Measurements from ENCODE around the gene TM4SF4. TPM values are rescaled to one million over a fixed set of nuclear protein-coding genes. Genes with fewer than 3 reads are reported as not detected.
A peak's percentile ranks its signal among the peaks of the same experiment; 100 is the strongest.

The TM4SF4 gene
- total and polyA plus RNA-seq, 2 experiments from 2014 or later, result not detected

GRCh38 chr3:149472030-149472797 is 2.3 kb upstream of the TM4SF4 start:
- no peaks in the 10 kb centered on the region for H3K27me3 ChIP-seq (ENCODE audit: insufficient read depth)
- no peaks in the 10 kb centered on the region for H3F3A ChIP-seq (replicated peaks; ENCODE audit: low read depth)
- Mint-ChIP-seq H3K36me3 (ENCODE audit: low read depth) (no peaks in the 10 kb centered on the region), H3K4me3 (no peak overlapping the region), H3K27me3 (ENCODE audit: insufficient read depth, low read depth, poor library complexity) (no peaks in the 10 kb centered on the region), H3K9me3 (no peaks in the 10 kb centered on the region), H3K27ac (no peak overlapping the region), H3K4me1 (peaks cover 25% of the 10 kb centered on the region)
- H4K20me1 ChIP-seq (replicated peaks; ENCODE audit: insufficient read depth), result no peaks in the 10 kb centered on the region
- ATAC-seq (no peak), DNase-seq (ENCODE audit: low spot score) (no peak)
- peaks cover 23% of the 10 kb centered on the region for H3K4me1 ChIP-seq (ENCODE audit: insufficient read depth)
- H2AFZ ChIP-seq, result no peak overlapping the region; the same call in 1 of the 2 replicates
- no peak overlapping the region for H3K27ac ChIP-seq (ENCODE audit: low read depth)
- TF ChIP-seq ZNF331 (CRISPR knock-in tag; IDR thresholded peaks at IDR 0.05; ENCODE audit: low read depth) (no peak), CREB1 (CRISPR knock-in tag; IDR thresholded peaks at IDR 0.05; ENCODE audit: low read depth) (no peak), POLR2AphosphoS5 (IDR thresholded peaks at IDR 0.05; ENCODE audit: low read depth) (no peak)
- no peaks in the 10 kb centered on the region for H3K79me2 ChIP-seq (replicated peaks; ENCODE audit: insufficient read depth)
- H3K36me3 ChIP-seq (ENCODE audit: insufficient read depth), result no peaks in the 10 kb centered on the region
- peaks cover 3% of the 10 kb centered on the region; the same call in 1 of the 2 replicates for H3K9me2 ChIP-seq (ENCODE audit: insufficient read depth)
- H3K4me2 ChIP-seq, result no peak overlapping the region
- no peak overlapping the region for H3K4me3 ChIP-seq

- Histone ChIP-seq H3K27ac (ENCODE audit: low read depth) (no peak overlapping the region), H3F3A (replicated peaks; ENCODE audit: low read depth) (no peaks in the 10 kb centered on the region), H3K27me3 (ENCODE audit: insufficient read depth) (no peaks in the 10 kb centered on the region), H3K9me2 (ENCODE audit: insufficient read depth) (peaks cover 3% of the 10 kb centered on the region; the same call in 1 of the 2 replicates), H3K79me2 (replicated peaks; ENCODE audit: insufficient read depth) (no peaks in the 10 kb centered on the region), H2AFZ (no peak overlapping the region), H3K36me3 (ENCODE audit: insufficient read depth) (no peaks in the 10 kb centered on the region), H3K4me1 (ENCODE audit: insufficient read depth) (peaks cover 12% of the 10 kb centered on the region), H3K4me2 (no peak overlapping the region), H4K20me1 (replicated peaks; ENCODE audit: insufficient read depth) (no peaks in the 10 kb centered on the region), H3K4me3 (no peak overlapping the region)
- no peak overlapping the region for H3K27ac Mint-ChIP-seq
- TF ChIP-seq ETS1 (IDR thresholded peaks at IDR 0.05) (no peak), REST (IDR thresholded peaks at IDR 0.05; ENCODE audit: unreplicated experiment) (no peak), EZH2 (IDR thresholded peaks at IDR 0.05; ENCODE audit: low read depth, unreplicated experiment) (no peak), JUNB (IDR thresholded peaks at IDR 0.05; ENCODE audit: unreplicated experiment) (no peak), CTCF (conservative IDR thresholded peaks at IDR 0.05; ENCODE audit: low read depth in 2 of 2) (no peak), STAT1 (IDR thresholded peaks at IDR 0.05; ENCODE audit: unreplicated experiment) (no peak), POLR2AphosphoS5 (IDR thresholded peaks at IDR 0.05; ENCODE audit: low read depth) (no peak), CREB1 (CRISPR knock-in tag; IDR thresholded peaks at IDR 0.05; ENCODE audit: low read depth) (no peak)
- H3K36me3 Mint-ChIP-seq (ENCODE audit: low read depth), result no peaks in the 10 kb centered on the region
- peaks cover 21% of the 10 kb centered on the region for H3K4me1 Mint-ChIP-seq
- no peaks in the 10 kb centered on the region for H3K9me3 Mint-ChIP-seq
- ATAC-seq, result no peak
- H3K27me3 Mint-ChIP-seq (ENCODE audit: insufficient read depth, low read depth, poor library complexity), result no peaks in the 10 kb centered on the region
- DNase-seq (ENCODE audit: low spot score), result peak; percentile 32
- no peak overlapping the region for H3K4me3 Mint-ChIP-seq
Observed at GRCh38 chr3:149473357-149474249, 894 bp upstream of the TM4SF4 start.

Data from GM23338 (cell line).